ENCODE data around the gene TACC2.

The TACC2 gene

GRCh38 chr10:122277526-122278136, 288.7 kb downstream of the TACC2 start:
- no peak for DNase-seq (ENCODE audit: low read depth in 2 of 2)

GRCh38 chr10:122279725-122280141, 290.8 kb downstream of the TACC2 start:
- DNase-seq (ENCODE audit: low read depth in 2 of 2): no peak

- no peak for DNase-seq (ENCODE audit: low read depth in 2 of 2)
Observed at GRCh38 chr10:122280156-122280555, 291.2 kb downstream of the TACC2 start.

GRCh38 chr10:122281018-122281626, 292.2 kb downstream of the TACC2 start:
- no peak for DNase-seq (ENCODE audit: low read depth in 2 of 2)

GRCh38 chr10:122281751-122282150, 292.8 kb downstream of the TACC2 start:
- no peak for DNase-seq (ENCODE audit: low read depth in 2 of 2)

GRCh38 chr10:122282253-122282671, 293.3 kb downstream of the TACC2 start:
- no peak for DNase-seq (ENCODE audit: low read depth in 2 of 2)

GRCh38 chr10:122282909-122283308, 293.9 kb downstream of the TACC2 start:
- DNase-seq (ENCODE audit: low read depth in 2 of 2): no peak

GRCh38 chr10:122285506-122286444, 296.8 kb downstream of the TACC2 start:
- no peak for DNase-seq (ENCODE audit: low read depth in 2 of 2)

- DNase-seq (ENCODE audit: low read depth in 2 of 2): no peak
Observed at GRCh38 chr10:122286867-122287266, 297.9 kb downstream of the TACC2 start.

GRCh38 chr10:122287570-122287969, 298.6 kb downstream of the TACC2 start:
- DNase-seq (ENCODE audit: low read depth in 2 of 2): no peak

- no peak for DNase-seq (ENCODE audit: low read depth in 2 of 2)
Observed at GRCh38 chr10:122288262-122288661, 299.3 kb downstream of the TACC2 start.

- no peak for DNase-seq (ENCODE audit: low read depth in 2 of 2)
Observed at GRCh38 chr10:122288917-122289316, 300.0 kb downstream of the TACC2 start.

GRCh38 chr10:122290334-122290733, 301.4 kb downstream of the TACC2 start:
- no peak for DNase-seq (ENCODE audit: low read depth in 2 of 2)

GRCh38 chr10:122290833-122291532, 302.0 kb downstream of the TACC2 start:
- no peak for DNase-seq (ENCODE audit: low read depth in 2 of 2)

- no peak for DNase-seq (ENCODE audit: low read depth in 2 of 2)
Observed at GRCh38 chr10:122291739-122292138, 302.8 kb downstream of the TACC2 start.

GRCh38 chr10:122292376-122292775, 303.4 kb downstream of the TACC2 start:
- no peak for DNase-seq (ENCODE audit: low read depth in 2 of 2)

- DNase-seq (ENCODE audit: low read depth in 2 of 2): no peak
Observed at GRCh38 chr10:122293156-122293960, 304.4 kb downstream of the TACC2 start.

GRCh38 chr10:122293961-122294380, 305.0 kb downstream of the TACC2 start:
- no peak for DNase-seq (ENCODE audit: low read depth in 2 of 2)

- no peak for DNase-seq (ENCODE audit: low read depth in 2 of 2)
Observed at GRCh38 chr10:122294511-122295450, 305.8 kb downstream of the TACC2 start.

- DNase-seq (ENCODE audit: low read depth in 2 of 2): no peak
Observed at GRCh38 chr10:122295451-122295809, 306.5 kb downstream of the TACC2 start.

Data from stimulated activated CD8-positive, alpha-beta memory T cell treated with anti-CD3 and anti-CD28 coated beads, Interleukin-7, amount 100 ng/mL, for 4 hours (primary cell).